ENCODE results near the gene SCP2. TPM values are rescaled to one million over a fixed set of nuclear protein-coding genes. Genes with fewer than 3 reads are reported as not detected.

Gene SCP2
- total RNA-seq, 4 donors from 2014 or later, result 97.8 to 194 (median 118) TPM

DNA sequence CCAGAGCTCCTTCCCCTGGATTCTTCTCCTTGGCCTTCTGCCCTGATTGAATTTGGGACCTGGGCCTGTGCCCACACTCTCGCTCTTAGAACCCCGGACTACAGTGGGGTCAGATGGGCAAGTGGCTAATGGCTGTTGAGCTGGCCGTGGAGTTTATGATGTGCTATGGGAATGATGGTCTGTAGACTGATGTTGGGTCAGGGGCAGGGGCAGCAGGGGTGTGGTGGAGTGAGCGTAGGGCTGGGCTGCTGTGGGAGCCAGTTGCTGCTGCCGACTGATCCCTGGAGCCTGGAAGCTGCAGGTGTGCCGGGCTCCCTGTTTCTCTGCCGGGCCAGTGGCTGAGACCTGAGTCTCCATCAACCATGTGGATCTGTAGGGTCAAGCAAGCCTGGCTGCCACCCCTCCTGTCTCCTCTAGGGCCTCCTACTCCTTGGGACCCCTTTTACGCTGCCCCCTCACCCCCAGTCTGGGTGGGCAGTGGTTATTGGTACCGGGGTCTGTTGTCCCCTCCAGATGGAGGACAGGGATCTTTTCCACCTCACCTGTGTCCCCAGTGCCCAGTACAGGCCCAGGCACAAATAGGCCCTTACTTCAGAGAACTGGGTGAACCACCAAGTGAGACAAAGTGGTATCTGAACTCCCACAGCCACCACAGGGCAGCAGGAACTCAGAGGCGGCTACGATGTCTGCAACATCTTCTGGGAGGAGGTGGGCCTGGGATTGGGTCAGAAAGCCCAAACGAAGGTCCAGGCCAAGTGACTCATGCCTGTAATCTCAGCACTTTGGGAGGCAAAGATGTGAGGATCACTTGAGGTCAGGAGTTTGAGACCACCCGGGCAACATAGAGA, 140.0 kb downstream of the SCP2 start:
- H3K4me3 ChIP-seq, result no peak overlapping the region
- no peaks in the 10 kb centered on the region for H3K9me3 ChIP-seq
- no peak for TF ChIP-seq CTCF (IDR thresholded peaks at IDR 0.05)
- TF ChIP-seq POLR2A (IDR thresholded peaks at IDR 0.05), result no peak
- peaks cover 0 to 21% (median 6%) of the 10 kb centered on the region in 4 donors for H3K27me3 ChIP-seq
- WGBS, 2 donors, result 83 to 90% methylated on average over 10 of the region's 13 CpGs
- peak overlapping the region in 2 of 4 donors; percentile 10 to 15 for H3K27ac ChIP-seq
- no peak for DNase-seq
- H3K4me1 ChIP-seq, result peaks cover 4 to 17% (median 8%) of the 10 kb centered on the region in 3 donors
- intact Hi-C loops (cut with DNase I), result no loop called here
- H3K36me3 ChIP-seq, result peaks cover 0 to 5% (median 0%) of the 10 kb centered on the region in 3 donors

- intact Hi-C loops (cut with DNase I), result no loop called here
- no peak for DNase-seq
- no peak overlapping the region for H3K27ac ChIP-seq
- H3K4me3 ChIP-seq, result no peak overlapping the region
- H3K9me3 ChIP-seq, result no peaks in the 10 kb centered on the region
- H3K36me3 ChIP-seq, result peaks cover 0 to 5% (median 0%) of the 10 kb centered on the region in 3 donors
- peaks cover 0 to 9% (median 2%) of the 10 kb centered on the region in 3 donors for H3K4me1 ChIP-seq
- 73 to 93% methylated on average over 2 of the region's 2 CpGs for WGBS, 2 donors
- peaks cover 0 to 13% (median 2%) of the 10 kb centered on the region in 4 donors for H3K27me3 ChIP-seq
- TF ChIP-seq CTCF (IDR thresholded peaks at IDR 0.05), result no peak
- no peak for TF ChIP-seq POLR2A (IDR thresholded peaks at IDR 0.05)
Measured at GRCh38 chr1:53067886-53068285, 140.8 kb downstream of the SCP2 start.

GRCh38 chr1:53068314-53069099, 141.4 kb downstream of the SCP2 start:
- Histone ChIP-seq H3K27me3 (peaks cover 0 to 7% (median 0%) of the 10 kb centered on the region in 4 donors), H3K27ac (no peak overlapping the region), H3K4me3 (no peak overlapping the region), H3K4me1 (peaks cover 0 to 6% (median 0%) of the 10 kb centered on the region in 3 donors), H3K9me3 (no peaks in the 10 kb centered on the region), H3K36me3 (peaks cover 0 to 5% (median 0%) of the 10 kb centered on the region in 3 donors)
- 90 to 93% methylated on average over 6 of the region's 7 CpGs for WGBS, 2 donors
- intact Hi-C loops (cut with DNase I), result no loop called here
- no peak for DNase-seq
- TF ChIP-seq POLR2A (IDR thresholded peaks at IDR 0.05), result no peak
- no peak for TF ChIP-seq CTCF (IDR thresholded peaks at IDR 0.05)

DNA sequence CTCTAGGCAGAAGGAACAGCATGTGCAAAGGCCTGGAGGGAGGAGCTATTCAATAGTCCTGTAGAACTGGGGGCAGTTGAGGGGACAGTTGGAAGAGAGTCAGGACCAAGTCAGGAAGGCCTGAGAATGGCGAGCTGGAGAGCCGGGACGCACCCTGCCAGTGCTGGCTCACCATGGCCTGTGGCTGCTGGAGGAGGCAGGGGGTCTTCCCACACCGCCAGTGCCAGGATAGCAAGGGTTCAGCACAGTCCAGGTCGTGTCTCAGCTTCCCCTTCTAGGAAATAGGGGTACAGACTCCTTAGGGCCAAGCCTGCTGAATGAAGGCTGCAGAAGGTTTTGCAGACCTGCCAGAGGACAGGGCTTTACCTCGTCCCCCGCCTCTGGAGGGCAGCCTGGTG, 142.2 kb downstream of the SCP2 start:
- intact Hi-C loops (cut with DNase I), result no loop called here
- no peaks in the 10 kb centered on the region for H3K27me3 ChIP-seq
- H3K4me3 ChIP-seq, result no peak overlapping the region
- TF ChIP-seq CTCF (IDR thresholded peaks at IDR 0.05) (no peak), POLR2A (IDR thresholded peaks at IDR 0.05) (no peak)
- no peak for DNase-seq
- H3K4me1 ChIP-seq, result peaks cover 0 to 6% (median 0%) of the 10 kb centered on the region in 3 donors
- no peaks in the 10 kb centered on the region for H3K9me3 ChIP-seq
- no peak overlapping the region for H3K27ac ChIP-seq
- 60 to 100% methylated on average over 1 to 3 of the region's 7 CpGs for WGBS, 2 donors
- peaks cover 0 to 5% (median 0%) of the 10 kb centered on the region in 3 donors for H3K36me3 ChIP-seq

Data from esophagus squamous epithelium (tissue), 5 donors.